Activated CD8-positive, alpha-beta memory T cell treated with anti-CD3 and anti-CD28 coated beads, Interleukin-2, amount 50 U/mL, for 1 hour (primary cell): Measurements from ENCODE around the gene DNAAF9.

ENCODE experiments used
- DNase-seq: peaks from one replicate; pipeline ENCODE4 v3.0.0-alpha.2; 2020; ENCODE audit errors: extremely low read depth

The DNAAF9 gene

GRCh38 chr20:3371754-3372153 lies 35.7 kb downstream of the DNAAF9 start:
- no peak for DNase-seq

GRCh38 chr20:3367089-3367488 lies 40.4 kb downstream of the DNAAF9 start:
- no peak for DNase-seq

GRCh38 chr20:3364323-3365013 lies 43.0 kb downstream of the DNAAF9 start:
- no peak for DNase-seq

DNA sequence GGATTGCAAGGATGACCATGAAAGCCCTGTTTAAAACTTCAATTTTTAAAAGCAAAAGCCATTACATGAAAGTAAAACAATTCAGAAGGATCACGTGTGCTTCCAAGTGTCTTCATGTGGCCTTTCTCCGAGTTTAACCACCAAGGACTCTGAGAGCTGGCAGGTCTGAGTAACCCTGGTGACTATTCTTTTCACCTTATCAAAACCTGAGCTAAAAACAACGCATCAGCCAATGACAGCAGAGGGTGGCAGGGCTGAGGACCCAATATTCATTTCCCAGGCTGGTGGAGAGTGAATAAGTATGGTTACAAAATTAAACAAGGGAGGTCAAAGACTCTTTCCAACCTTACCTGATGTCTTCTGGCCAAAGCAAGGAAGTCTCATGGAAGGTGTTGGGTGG lies 46.7 kb downstream of the DNAAF9 start:
- no peak for DNase-seq

DNA sequence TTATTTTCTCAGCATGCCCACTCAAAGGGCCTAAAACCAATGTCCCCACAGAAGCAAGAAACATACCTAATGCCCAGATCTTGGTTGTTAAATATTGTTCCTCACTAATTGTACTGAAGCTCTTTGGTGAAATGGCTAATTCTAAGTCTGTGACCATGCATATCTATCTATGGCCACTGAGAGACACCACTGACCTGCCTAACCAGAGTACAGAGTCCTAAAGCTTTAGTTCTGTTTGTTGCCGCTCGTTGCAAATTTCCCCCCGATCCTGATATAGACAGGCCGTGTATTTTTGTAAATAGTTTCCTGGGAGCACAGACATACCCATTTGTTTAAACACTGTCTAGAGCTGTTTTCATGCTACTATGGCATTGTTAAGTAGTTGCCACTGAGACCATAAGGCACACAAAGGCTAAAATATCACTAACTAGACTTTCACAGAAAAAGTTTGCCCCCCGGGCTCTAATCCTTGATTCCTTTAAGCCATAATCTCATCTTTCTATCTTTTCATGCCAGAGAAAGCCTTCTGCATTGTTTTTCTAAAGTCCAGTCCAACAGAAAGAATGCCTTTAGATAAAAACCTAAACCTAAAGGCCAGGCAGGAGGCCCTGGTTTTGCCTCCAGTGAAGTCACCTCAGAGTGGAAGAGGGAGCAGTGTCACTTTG lies 48.7 kb downstream of the DNAAF9 start:
- DNase-seq: no peak
